Measurements from ENCODE around the gene HSPA1A.
"Not testable (repeated sequence)": the region's sequence is repeated elsewhere in the genome, so short reads cannot be mapped to it uniquely, and the experiment has no call there.

The HSPA1A gene

DNA sequence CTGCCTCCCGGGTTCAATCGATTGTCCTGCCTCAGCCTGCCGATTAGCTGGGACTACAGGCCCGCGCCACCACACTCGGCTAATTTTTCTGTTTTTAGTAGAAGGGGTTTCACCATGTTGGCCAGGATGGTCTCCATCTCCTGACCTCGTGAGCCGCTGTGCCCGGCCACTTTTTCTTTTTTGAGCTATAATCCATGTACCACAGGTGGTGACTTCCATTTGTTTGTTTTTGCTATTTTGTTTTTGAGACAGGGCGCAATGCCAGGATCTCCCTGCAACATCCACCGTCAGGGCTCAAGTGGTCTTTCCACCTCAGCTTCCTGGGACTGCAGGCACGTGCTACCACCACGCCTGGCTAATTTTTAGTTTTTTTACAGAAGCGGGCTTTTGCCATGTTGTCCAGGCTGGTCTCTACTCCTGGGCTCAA is 20.7 kb downstream of the HSPA1A start:
- peak overlapping the region; percentile 98 to 99 for H3K27ac ChIP-seq (ENCODE audit: insufficient read depth in 1 of 2, low read depth in 1 of 2, low read length in 2 of 2, poor library complexity in 1 of 2, severe bottlenecking in 2 of 2)
- no peaks in the 10 kb centered on the region for H3K9me3 ChIP-seq (ENCODE audit: control extremely low read depth in 1 of 5, control insufficient read depth in 4 of 5, insufficient read depth in 2 of 5, low read depth in 1 of 5, low read length in 4 of 5)
- H3K4me3 ChIP-seq (ENCODE audit: control insufficient read depth in 1 of 7, extremely low read depth in 1 of 7, insufficient read depth in 4 of 7, low read depth in 2 of 7, low read length in 6 of 7), result peak overlapping the region; percentile 13 to 99 (median 85)
- H3K4me1 ChIP-seq (ENCODE audit: control extremely low read depth in 1 of 4, control insufficient read depth in 4 of 4, insufficient read depth in 4 of 4, low read length in 3 of 4), result peaks cover 31 to 65% (median 56%) of the 10 kb centered on the region in 4 experiments
- POLR2A ChIA-PET, result interaction anchor here (0.6 to 3.5 kb wide), 2 partner anchors 27 to 135 kb away, joined by 3 to 18 read pairs; partner anchors contain the start of gene NEU1
- H3K27me3 ChIP-seq (replicated peaks in 2 of 5; ENCODE audit: control insufficient read depth in 4 of 5, insufficient read depth in 5 of 5, low read length in 4 of 5), result no peaks in the 10 kb centered on the region
- CTCF ChIA-PET, result interaction anchor here (0.6 to 2.4 kb wide), 4 partner anchors 12 to 111 kb away, joined by 3 to 7 read pairs (median 4); partner anchors contain the start of gene LSM2
- no peak for DNase-seq
- WGBS (ENCODE audit: insufficient coverage), result 27% methylated on average over 14 of the region's 14 CpGs
- peaks cover 10 to 47% (median 31%) of the 10 kb centered on the region in 4 experiments for H3K36me3 ChIP-seq (ENCODE audit: control insufficient read depth in 4 of 4, insufficient read depth in 4 of 4, low read length in 3 of 4)

- peak overlapping the region in 6 of 7 experiments; percentile 58 to 99 (median 89) for H3K4me3 ChIP-seq (ENCODE audit: control insufficient read depth in 1 of 7, extremely low read depth in 1 of 7, insufficient read depth in 4 of 7, low read depth in 2 of 7, low read length in 6 of 7)
- 30% methylated on average over 9 of the region's 12 CpGs for WGBS (ENCODE audit: insufficient coverage)
- H3K27ac ChIP-seq (ENCODE audit: insufficient read depth in 1 of 2, low read depth in 1 of 2, low read length in 2 of 2, poor library complexity in 1 of 2, severe bottlenecking in 2 of 2), result peak overlapping the region; percentile 98 to 99
- no peaks in the 10 kb centered on the region for H3K27me3 ChIP-seq (replicated peaks in 2 of 5; ENCODE audit: control insufficient read depth in 4 of 5, insufficient read depth in 5 of 5, low read length in 4 of 5)
- peaks cover 10 to 47% (median 34%) of the 10 kb centered on the region in 4 experiments for H3K36me3 ChIP-seq (ENCODE audit: control insufficient read depth in 4 of 4, insufficient read depth in 4 of 4, low read length in 3 of 4)
- H3K9me3 ChIP-seq (ENCODE audit: control extremely low read depth in 1 of 5, control insufficient read depth in 4 of 5, insufficient read depth in 2 of 5, low read depth in 1 of 5, low read length in 4 of 5), result no peaks in the 10 kb centered on the region
- peaks cover 27 to 58% (median 51%) of the 10 kb centered on the region in 4 experiments for H3K4me1 ChIP-seq (ENCODE audit: control extremely low read depth in 1 of 4, control insufficient read depth in 4 of 4, insufficient read depth in 4 of 4, low read length in 3 of 4)
- DNase-seq, result peak in 2 of 3 donors; percentile 52 to 58
- ChIA-PET CTCF (interaction anchor here (0.6 to 2.4 kb wide), 7 partner anchors 11 to 155 kb away, joined by 3 to 7 read pairs (median 4); partner anchors contain the start of gene LSM2), POLR2A (interaction anchor here (1.2 to 3.5 kb wide), 3 partner anchors 10 to 26 kb away, joined by 3 to 18 read pairs (median 9); partner anchors contain the start of genes HSPA1B and NEU1)
These were observed 21.4 kb downstream of the HSPA1A start for GRCh38 chr6:31836474-31837368.

DNA sequence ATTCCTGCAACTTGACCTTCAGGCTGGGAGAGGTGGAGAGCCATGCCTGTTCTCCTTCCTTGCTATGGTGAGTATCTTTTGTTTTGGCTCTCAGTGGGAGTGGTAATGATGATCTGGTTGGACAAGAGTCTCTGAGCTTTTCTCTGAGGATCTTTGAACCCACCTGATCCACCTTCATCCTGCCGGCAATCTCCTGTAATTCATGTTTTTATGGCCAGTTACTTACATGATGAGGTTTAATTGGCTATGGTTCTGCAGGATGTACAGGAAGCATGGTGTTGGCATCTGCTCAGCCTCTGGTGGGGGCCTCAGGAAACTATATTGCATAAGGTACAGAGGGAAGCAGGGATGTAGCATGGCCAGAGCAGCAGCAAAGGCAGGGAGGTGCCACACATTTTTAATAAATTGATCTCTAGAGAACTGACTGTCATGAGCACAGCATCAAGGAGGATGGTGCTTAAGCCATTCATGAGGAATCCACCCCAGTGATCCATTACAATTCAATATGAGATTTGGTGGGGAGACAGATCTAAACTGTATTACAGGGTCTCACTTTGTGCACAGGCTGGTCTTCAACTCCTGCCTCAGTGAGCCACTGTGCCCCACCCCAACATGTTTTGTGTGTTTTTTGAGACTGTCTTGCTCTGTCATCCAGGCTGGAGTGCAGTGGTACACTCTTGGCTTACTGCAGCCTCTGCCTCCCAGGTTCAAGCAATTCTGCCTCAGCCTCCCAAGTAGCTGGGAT is 22.2 kb downstream of the HSPA1A start:
- CTCF ChIA-PET, result interaction anchor here (0.8 to 2.4 kb wide), 10 partner anchors 10 to 158 kb away, joined by 3 to 7 read pairs (median 4); partner anchors contain the start of gene LSM2

DNA sequence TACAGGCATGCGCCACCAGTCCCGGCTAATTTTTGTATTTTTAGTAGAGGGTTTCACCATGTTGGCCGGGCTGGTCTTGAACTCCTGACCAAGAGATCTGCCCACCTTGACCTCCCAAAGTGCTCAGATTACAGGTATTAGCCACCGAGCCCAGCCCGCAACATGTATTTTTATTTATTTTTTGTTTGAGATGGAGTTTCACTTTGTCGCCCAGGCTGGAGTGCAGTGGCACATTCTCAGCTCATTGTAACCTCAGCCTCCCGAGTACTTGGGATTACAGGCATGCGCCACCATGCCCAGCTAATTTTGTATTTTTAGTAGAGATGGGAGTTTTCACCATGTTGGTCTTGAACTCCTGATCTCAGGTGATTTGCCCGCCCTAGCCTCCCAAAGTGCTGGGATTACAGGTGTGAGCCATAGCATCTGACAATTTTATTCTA is 22.8 kb downstream of the HSPA1A start:
- not testable (repeated sequence) for DNase-seq; H3K9me3 ChIP-seq (ENCODE audit: control extremely low read depth in 1 of 5, control insufficient read depth in 4 of 5, insufficient read depth in 2 of 5, low read depth in 1 of 5, low read length in 4 of 5); H3K27me3 ChIP-seq (replicated peaks in 2 of 5; ENCODE audit: control insufficient read depth in 4 of 5, insufficient read depth in 5 of 5, low read length in 4 of 5)
- Histone ChIP-seq H3K27ac (ENCODE audit: insufficient read depth in 1 of 2, low read depth in 1 of 2, low read length in 2 of 2, poor library complexity in 1 of 2, severe bottlenecking in 2 of 2) (peak overlapping the region in 1 of 2 experiments; percentile 99), H3K4me3 (ENCODE audit: control insufficient read depth in 1 of 7, extremely low read depth in 1 of 7, insufficient read depth in 4 of 7, low read depth in 2 of 7, low read length in 6 of 7) (peak overlapping the region in 5 of 7 experiments; percentile 11 to 99 (median 85)), H3K4me1 (ENCODE audit: control extremely low read depth in 1 of 4, control insufficient read depth in 4 of 4, insufficient read depth in 4 of 4, low read length in 3 of 4) (peaks cover 21 to 47% (median 44%) of the 10 kb centered on the region in 4 experiments), H3K36me3 (ENCODE audit: control insufficient read depth in 4 of 4, insufficient read depth in 4 of 4, low read length in 3 of 4) (peaks cover 10 to 47% (median 37%) of the 10 kb centered on the region in 4 experiments)
- WGBS (ENCODE audit: insufficient coverage), result 96% methylated on average over 7 of the region's 9 CpGs
- CTCF ChIA-PET, result interaction anchor here (0.6 to 1.9 kb wide), 9 partner anchors 12 to 360 kb away, joined by 3 to 7 read pairs (median 3); partner anchors contain the start of gene LSM2
- POLR2A ChIA-PET, result interaction anchor here (2.5 kb wide), 1 partner anchor 11 kb away, joined by 9 read pairs; the partner anchor contains the start of gene HSPA1B

More for the DNA sequence above, 22.2 kb downstream of the HSPA1A start:
- no peaks in the 10 kb centered on the region for H3K9me3 ChIP-seq (ENCODE audit: control extremely low read depth in 1 of 5, control insufficient read depth in 4 of 5, insufficient read depth in 2 of 5, low read depth in 1 of 5, low read length in 4 of 5)
- H3K27me3 ChIP-seq (replicated peaks in 2 of 5; ENCODE audit: control insufficient read depth in 4 of 5, insufficient read depth in 5 of 5, low read length in 4 of 5), result no peaks in the 10 kb centered on the region
- peaks cover 10 to 47% (median 35%) of the 10 kb centered on the region in 4 experiments for H3K36me3 ChIP-seq (ENCODE audit: control insufficient read depth in 4 of 4, insufficient read depth in 4 of 4, low read length in 3 of 4)
- peaks cover 27 to 53% (median 50%) of the 10 kb centered on the region in 4 experiments for H3K4me1 ChIP-seq (ENCODE audit: control extremely low read depth in 1 of 4, control insufficient read depth in 4 of 4, insufficient read depth in 4 of 4, low read length in 3 of 4)
- no CpG with 5 or more reads among the region's 1 CpG for WGBS (ENCODE audit: insufficient coverage)
- DNase-seq, result peak in 1 of 3 donors; percentile 38
- H3K4me3 ChIP-seq (ENCODE audit: control insufficient read depth in 1 of 7, extremely low read depth in 1 of 7, insufficient read depth in 4 of 7, low read depth in 2 of 7, low read length in 6 of 7), result peak overlapping the region in 6 of 7 experiments; percentile 57 to 99 (median 89)
- H3K27ac ChIP-seq (ENCODE audit: insufficient read depth in 1 of 2, low read depth in 1 of 2, low read length in 2 of 2, poor library complexity in 1 of 2, severe bottlenecking in 2 of 2), result peak overlapping the region; percentile 98 to 99
- POLR2A ChIA-PET, result interaction anchor here (1.2 to 3.5 kb wide), 3 partner anchors 11 to 25 kb away, joined by 3 to 18 read pairs (median 9); partner anchors contain the start of genes HSPA1B and NEU1

- peaks cover 15 to 40% (median 39%) of the 10 kb centered on the region in 4 experiments for H3K4me1 ChIP-seq (ENCODE audit: control extremely low read depth in 1 of 4, control insufficient read depth in 4 of 4, insufficient read depth in 4 of 4, low read length in 3 of 4)
- ChIA-PET POLR2A (interaction anchor here (0.5 to 2.5 kb wide), 3 partner anchors 12 to 24 kb away, joined by 3 to 9 read pairs (median 4); partner anchors contain the start of genes HSPA1B and NEU1), CTCF (interaction anchor here (0.7 to 1.9 kb wide), 12 partner anchors 10 to 159 kb away, joined by 3 to 7 read pairs (median 3); partner anchors contain the start of genes LSM2 and NEU1)
- H3K27me3 ChIP-seq (replicated peaks in 2 of 5; ENCODE audit: control insufficient read depth in 4 of 5, insufficient read depth in 5 of 5, low read length in 4 of 5), result no peaks in the 10 kb centered on the region
- 94% methylated on average over 3 of the region's 3 CpGs for WGBS (ENCODE audit: insufficient coverage)
- no peaks in the 10 kb centered on the region for H3K9me3 ChIP-seq (ENCODE audit: control extremely low read depth in 1 of 5, control insufficient read depth in 4 of 5, insufficient read depth in 2 of 5, low read depth in 1 of 5, low read length in 4 of 5)
- H3K36me3 ChIP-seq (ENCODE audit: control insufficient read depth in 4 of 4, insufficient read depth in 4 of 4, low read length in 3 of 4), result peaks cover 10 to 47% (median 37%) of the 10 kb centered on the region in 4 experiments
- peak overlapping the region in 1 of 7 experiments; percentile 85 for H3K4me3 ChIP-seq (ENCODE audit: control insufficient read depth in 1 of 7, extremely low read depth in 1 of 7, insufficient read depth in 4 of 7, low read depth in 2 of 7, low read length in 6 of 7)
- no peak overlapping the region for H3K27ac ChIP-seq (ENCODE audit: insufficient read depth in 1 of 2, low read depth in 1 of 2, low read length in 2 of 2, poor library complexity in 1 of 2, severe bottlenecking in 2 of 2)
- no peak for DNase-seq
These were observed 23.6 kb downstream of the HSPA1A start for GRCh38 chr6:31838968-31839367.

- WGBS (ENCODE audit: insufficient coverage), result 100% methylated on average over 5 of the region's 8 CpGs
- H3K4me3 ChIP-seq (ENCODE audit: control insufficient read depth in 1 of 7, extremely low read depth in 1 of 7, insufficient read depth in 4 of 7, low read depth in 2 of 7, low read length in 6 of 7); H3K27me3 ChIP-seq (replicated peaks in 2 of 5; ENCODE audit: control insufficient read depth in 4 of 5, insufficient read depth in 5 of 5, low read length in 4 of 5); POLR2A ChIA-PET; H3K9me3 ChIP-seq (ENCODE audit: control extremely low read depth in 1 of 5, control insufficient read depth in 4 of 5, insufficient read depth in 2 of 5, low read depth in 1 of 5, low read length in 4 of 5); DNase-seq: not testable (repeated sequence)
- Histone ChIP-seq H3K36me3 (ENCODE audit: control insufficient read depth in 4 of 4, insufficient read depth in 4 of 4, low read length in 3 of 4) (peaks cover 10 to 48% (median 39%) of the 10 kb centered on the region in 4 experiments), H3K27ac (ENCODE audit: insufficient read depth in 1 of 2, low read depth in 1 of 2, low read length in 2 of 2, poor library complexity in 1 of 2, severe bottlenecking in 2 of 2) (peak overlapping the region in 1 of 2 experiments; percentile 43), H3K4me1 (ENCODE audit: control extremely low read depth in 1 of 4, control insufficient read depth in 4 of 4, insufficient read depth in 4 of 4, low read length in 3 of 4) (peaks cover 12 to 37% (median 33%) of the 10 kb centered on the region in 4 experiments)
- CTCF ChIA-PET, result interaction anchor here (0.7 to 1.9 kb wide), 8 partner anchors 16 to 54 kb away, joined by 3 to 7 read pairs (median 4); partner anchors contain the start of gene NEU1
These were observed 24.4 kb downstream of the HSPA1A start for GRCh38 chr6:31839779-31840126.
